SU-DHL-6 (cell line): ENCODE data around the gene COPE.

Source experiments
- H2AFZ ChIP-seq: fragments of 200-600 bp; sonication (generic); 2 replicates; pipeline ENCODE4 v1.6.1; 2014; ENCODE audit warnings: low read depth, mild to moderate bottlenecking, moderate library complexity, mixed read lengths, antibody characterized with exemption, low read length; ENCODE audit not compliant: severe bottlenecking
- H3F3A ChIP-seq: fragments of 200-600 bp; shearing (Covaris generic); 2 replicates; pipeline ENCODE4 v1.6.0; 2016; ENCODE audit warnings: antibody characterized with exemption, mild to moderate bottlenecking; ENCODE audit not compliant: insufficient read depth
- H3K27ac ChIP-seq: fragments of 200-600 bp; sonication (generic); 2 replicates; pipeline ENCODE4 v1.5.1; 2016; ENCODE audit warnings: low read depth, mild to moderate bottlenecking, low read length, moderate library complexity, mixed read lengths
- H3K27me3 ChIP-seq: fragments of 200-600 bp; sonication (generic), shearing (Covaris generic); 2 replicates; pipeline ENCODE4 v1.6.0; 2014; ENCODE audit warnings: mild to moderate bottlenecking, low read length
- H3K36me3 ChIP-seq: fragments of 200-600 bp; sonication (generic); 2 replicates; pipeline ENCODE4 v1.6.1; 2014; ENCODE audit warnings: mild to moderate bottlenecking, low read length, mixed read lengths
- H3K4me2 ChIP-seq: fragments of 300-600, 200-600 bp; shearing (Covaris generic), sonication (generic); 2 replicates; pipeline ENCODE4 v1.6.0; 2014; ENCODE audit warnings: low read length, low read depth, mild to moderate bottlenecking; ENCODE audit not compliant: poor library complexity, severe bottlenecking
- H3K4me3 ChIP-seq: fragments of 200-600 bp; sonication (generic); 2 replicates; pipeline ENCODE4 v1.5.1; 2014; ENCODE audit warnings: antibody characterized with exemption, low read length, mild to moderate bottlenecking, mixed read lengths; ENCODE audit not compliant: insufficient read depth, poor library complexity, severe bottlenecking
- H3K79me2 ChIP-seq: fragments of 200-600 bp; sonication (generic); 2 replicates; pipeline ENCODE4 v1.6.1; 2014; ENCODE audit warnings: mild to moderate bottlenecking, low read length, moderate library complexity; ENCODE audit not compliant: insufficient read depth
- H3K9ac ChIP-seq: fragments of 200-600 bp; sonication (generic); 2 replicates; pipeline ENCODE4 v1.7.0; 2014; ENCODE audit warnings: mild to moderate bottlenecking, low read length
- H3K9me2 ChIP-seq: fragments of 200-600 bp; sonication (generic); replicated peaks from 2 replicates; pipeline ENCODE4 v1.6.1; 2014; ENCODE audit warnings: low read length; ENCODE audit not compliant: insufficient read depth
- H3K9me3 ChIP-seq: fragments of 200-600 bp; sonication (generic); 2 replicates; pipeline ENCODE4 v1.6.1; 2014; ENCODE audit warnings: low read length, mixed read lengths; ENCODE audit not compliant: insufficient read depth
- H4K20me1 ChIP-seq: fragments of 200-600 bp; sonication (generic); 2 replicates; pipeline ENCODE4 v1.6.1; 2014; ENCODE audit warnings: low read depth, mild to moderate bottlenecking, antibody characterized with exemption, low read length, moderate library complexity, mixed read lengths
- CTCF ChIP-seq: fragments of 200-600 bp; sonication (generic); IDR thresholded peaks from one replicate; pipeline ENCODE4 v1.5.1; 2017; ENCODE audit warnings: antibody characterized with exemption, mild to moderate bottlenecking, low read length, moderate library complexity; ENCODE audit not compliant: insufficient read depth, poor library complexity, severe bottlenecking
- EZH2phosphoT487 ChIP-seq: fragments of 200-600 bp; sonication (generic), shearing (Covaris generic); conservative IDR thresholded peaks from 2 replicates; pipeline ENCODE4 v1.6.1; 2018; ENCODE audit warnings: mild to moderate bottlenecking, antibody characterized with exemption, low read length, moderate library complexity, mixed read lengths

COPE gene

GRCh38 chr19:18879579-18880373, 39.4 kb downstream of the COPE start:
- no peaks in the 10 kb centered on the region for H3K79me2 ChIP-seq
- H3K9me3 ChIP-seq = no peaks in the 10 kb centered on the region
- no peak overlapping the region for H3K27ac ChIP-seq
- H2AFZ ChIP-seq = no peak overlapping the region
- no peak for TF ChIP-seq CTCF
- no peak for TF ChIP-seq EZH2phosphoT487
- H3K36me3 ChIP-seq = no peaks in the 10 kb centered on the region
- H4K20me1 ChIP-seq = no peaks in the 10 kb centered on the region
- no peak overlapping the region for H3K4me3 ChIP-seq
- no peak overlapping the region for H3K4me2 ChIP-seq
- H3K9me2 ChIP-seq = no peaks in the 10 kb centered on the region
- H3K27me3 ChIP-seq = no peaks in the 10 kb centered on the region
- H3K9ac ChIP-seq = no peak overlapping the region
- H3F3A ChIP-seq = no peaks in the 10 kb centered on the region

- H2AFZ ChIP-seq = no peak overlapping the region
- no peaks in the 10 kb centered on the region for H3K9me2 ChIP-seq
- H3K4me2 ChIP-seq = no peak overlapping the region
- H3K4me3 ChIP-seq = no peak overlapping the region
- H3K9ac ChIP-seq = no peak overlapping the region
- no peak for TF ChIP-seq EZH2phosphoT487
- no peak for TF ChIP-seq CTCF
- H4K20me1 ChIP-seq = no peaks in the 10 kb centered on the region
- H3F3A ChIP-seq = no peaks in the 10 kb centered on the region
- H3K9me3 ChIP-seq = no peaks in the 10 kb centered on the region
- H3K27ac ChIP-seq = no peak overlapping the region
- no peaks in the 10 kb centered on the region for H3K79me2 ChIP-seq
- H3K27me3 ChIP-seq = no peaks in the 10 kb centered on the region
- H3K36me3 ChIP-seq = no peaks in the 10 kb centered on the region
Observed at GRCh38 chr19:18878858-18879578, 40.2 kb downstream of the COPE start.

GRCh38 chr19:18878058-18878797, 41.0 kb downstream of the COPE start:
- H3K9ac ChIP-seq = no peak overlapping the region
- H2AFZ ChIP-seq = no peak overlapping the region
- no peaks in the 10 kb centered on the region for H3K79me2 ChIP-seq
- no peak overlapping the region for H3K4me2 ChIP-seq
- TF ChIP-seq EZH2phosphoT487 = no peak
- no peak for TF ChIP-seq CTCF
- H3F3A ChIP-seq = no peaks in the 10 kb centered on the region
- H3K27me3 ChIP-seq = no peaks in the 10 kb centered on the region
- H3K27ac ChIP-seq = no peak overlapping the region
- no peaks in the 10 kb centered on the region for H3K9me3 ChIP-seq
- no peak overlapping the region for H3K4me3 ChIP-seq
- no peaks in the 10 kb centered on the region for H3K9me2 ChIP-seq
- H4K20me1 ChIP-seq = no peaks in the 10 kb centered on the region
- H3K36me3 ChIP-seq = no peaks in the 10 kb centered on the region
